RKO (cell line): Measurements from ENCODE around the gene CCNY.
"Not testable (repeated sequence)": the region's sequence is repeated elsewhere in the genome, so short reads cannot be mapped to it uniquely, and the experiment has no call there.

Experiments
- DNase-seq: peaks from one replicate; pipeline ENCODE4 v3.0.0-alpha.2; 2016; ENCODE audit warnings: low spot score

CCNY gene

DNA sequence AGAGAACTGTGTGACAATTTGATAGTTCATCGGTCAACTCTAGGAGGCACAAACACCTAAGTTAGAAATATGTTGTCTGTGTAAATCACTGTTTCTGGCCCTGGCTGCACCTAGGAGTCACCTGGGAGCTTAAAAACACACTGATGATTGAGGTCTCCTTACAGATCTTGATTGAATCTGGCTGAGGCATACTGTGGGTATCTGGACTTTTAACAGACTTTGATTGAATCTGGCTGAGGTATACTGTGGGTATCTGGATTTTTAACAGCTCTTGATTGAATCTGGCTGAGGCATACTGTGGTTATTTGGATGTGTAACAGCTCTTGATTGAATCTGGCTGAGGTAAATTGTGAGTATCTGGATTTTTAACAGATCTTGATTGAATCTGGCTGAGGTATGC, 181.9 kb downstream of the CCNY start:
- not testable (repeated sequence) for DNase-seq

DNA sequence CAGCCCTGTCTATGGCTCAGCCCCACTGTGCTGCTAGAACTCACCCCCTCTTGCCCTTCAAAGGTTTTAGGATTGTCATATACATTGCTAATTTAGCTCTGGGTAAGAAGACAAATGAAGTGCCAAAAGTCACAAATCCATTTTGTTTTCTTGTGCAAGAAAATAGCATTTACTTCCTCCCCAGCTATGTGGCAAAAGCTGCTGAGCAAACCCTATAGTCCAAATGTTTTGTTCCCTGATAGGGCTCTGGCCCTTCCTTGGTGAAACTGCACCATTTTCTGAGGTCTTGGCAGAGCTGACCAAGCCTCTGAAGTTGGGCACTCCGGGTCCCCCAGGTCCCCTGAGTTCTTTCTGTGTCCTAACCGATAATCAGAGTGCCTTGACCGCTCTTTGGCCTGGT, 184.7 kb downstream of the CCNY start:
- DNase-seq: no peak

DNA sequence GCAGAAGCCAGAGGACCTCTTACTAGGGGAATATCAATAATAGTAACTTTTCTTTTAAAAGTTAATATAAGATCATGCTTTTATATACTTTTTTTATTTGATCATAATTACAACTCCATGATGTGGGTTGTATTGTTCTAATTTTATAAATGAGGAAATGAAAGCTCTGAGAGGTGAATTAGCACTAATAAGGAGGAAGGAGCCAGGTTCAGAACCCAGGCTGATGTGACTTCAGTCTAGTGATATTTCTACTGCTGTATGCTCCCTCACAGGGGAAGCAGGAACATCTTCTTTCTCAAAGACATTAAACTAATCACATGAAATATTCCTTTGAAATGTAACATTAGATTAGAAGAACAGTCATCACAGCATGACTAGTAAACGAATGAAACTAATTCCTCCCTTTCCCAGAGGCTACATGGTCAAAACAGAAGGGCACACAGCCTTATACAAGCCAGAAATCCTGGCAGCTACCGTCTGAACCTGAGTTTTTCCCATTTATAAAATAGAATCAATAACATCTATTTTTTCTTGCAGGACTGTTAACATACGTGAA, 187.4 kb downstream of the CCNY start:
- no peak for DNase-seq

DNA sequence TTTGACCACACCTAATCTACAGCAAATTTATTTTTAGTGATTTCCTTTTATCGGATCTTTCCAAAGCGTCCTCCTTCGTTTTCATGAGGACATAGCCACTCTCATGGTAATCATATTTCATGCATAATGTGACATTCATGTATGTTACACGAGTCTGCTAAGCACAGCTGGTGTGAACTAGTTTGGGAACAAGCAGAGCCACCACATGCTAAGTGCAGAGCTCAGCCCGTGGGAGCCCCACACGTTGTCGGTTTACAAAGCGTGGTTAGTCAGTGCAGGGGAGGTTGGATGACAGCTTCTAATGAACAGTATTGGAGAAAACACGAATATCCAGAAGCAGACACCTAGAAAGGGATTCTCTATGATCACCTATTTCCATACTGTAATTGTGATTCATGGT, 190.4 kb downstream of the CCNY start:
- DNase-seq: no peak

DNA sequence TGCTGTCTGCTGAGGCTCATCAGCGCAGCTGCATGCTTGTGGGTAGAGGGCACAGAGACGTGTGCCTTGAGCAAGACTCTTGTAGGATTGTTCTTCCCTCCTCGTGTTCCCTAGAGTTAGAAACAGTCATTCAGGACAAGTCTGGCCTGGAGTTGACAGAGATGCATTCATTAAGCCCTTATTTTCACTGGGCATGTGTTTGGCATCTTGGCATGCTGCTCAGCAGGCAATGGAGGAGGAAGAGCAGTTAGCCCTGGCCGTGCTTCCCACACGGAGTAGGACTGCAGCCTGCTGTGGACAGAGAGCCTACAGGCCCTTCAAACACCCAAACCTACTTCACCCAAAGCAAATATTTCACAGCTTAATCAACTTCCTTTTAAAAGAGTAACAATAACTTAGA, 195.8 kb downstream of the CCNY start:
- DNase-seq: no peak

DNA sequence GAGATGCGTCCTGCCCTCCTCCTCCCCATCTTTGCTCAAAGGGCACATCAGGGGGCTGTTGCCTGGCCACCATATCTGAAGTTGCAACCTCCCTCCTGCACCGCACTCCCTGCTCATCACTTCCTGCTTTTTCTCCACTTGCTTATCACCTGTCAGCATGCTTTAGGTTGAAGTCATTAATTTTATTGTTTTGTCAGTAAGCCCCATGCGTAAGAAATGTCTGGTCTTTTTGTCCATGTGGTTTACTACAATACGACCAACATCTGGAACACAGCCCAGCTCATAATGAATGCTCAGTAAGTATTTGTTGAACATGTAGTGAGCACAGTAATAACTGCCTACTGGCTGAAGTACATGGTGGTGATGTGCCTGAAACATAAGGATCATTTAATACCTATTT, 197.3 kb downstream of the CCNY start:
- DNase-seq: no peak

DNA sequence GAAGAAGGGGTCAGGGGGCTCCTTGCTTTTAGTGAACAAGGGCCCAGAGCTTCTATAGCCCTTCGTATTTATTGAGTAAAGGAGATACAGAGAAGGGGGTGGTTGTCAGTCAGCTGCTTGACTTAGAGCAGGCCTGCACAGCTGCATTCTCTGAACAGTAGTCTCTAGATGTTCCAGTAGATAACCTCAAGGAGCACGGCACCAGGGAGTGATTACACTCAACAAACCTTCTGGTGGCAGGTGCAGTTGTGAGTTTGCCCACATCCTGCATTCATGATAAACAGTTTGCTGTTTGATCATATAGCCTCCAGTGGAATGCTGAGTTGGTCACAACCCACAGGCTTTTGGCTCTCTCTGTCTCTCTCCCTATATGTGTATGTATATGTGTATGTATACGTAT, 198.8 kb downstream of the CCNY start:
- DNase-seq: no peak

DNA sequence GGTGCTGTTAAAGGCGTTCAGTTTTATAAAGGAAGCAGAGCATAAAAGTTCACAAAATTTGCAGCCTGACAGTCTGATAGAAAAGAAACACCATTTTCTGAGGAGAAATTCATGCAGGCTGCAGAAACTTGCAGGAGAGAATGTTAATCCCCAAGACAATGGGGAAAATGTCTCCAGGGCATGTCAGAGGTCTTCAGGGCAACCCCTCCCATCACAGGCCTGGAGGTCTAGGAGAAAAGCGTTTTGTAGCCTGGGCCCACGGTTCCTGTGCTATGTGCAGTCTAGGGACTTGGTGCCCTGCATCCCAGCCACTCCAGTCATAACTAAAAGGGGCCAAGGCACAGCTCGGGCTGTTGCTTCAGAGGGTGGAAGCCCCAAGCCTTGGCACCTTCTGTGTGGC, 200.5 kb downstream of the CCNY start:
- DNase-seq: no peak

DNA sequence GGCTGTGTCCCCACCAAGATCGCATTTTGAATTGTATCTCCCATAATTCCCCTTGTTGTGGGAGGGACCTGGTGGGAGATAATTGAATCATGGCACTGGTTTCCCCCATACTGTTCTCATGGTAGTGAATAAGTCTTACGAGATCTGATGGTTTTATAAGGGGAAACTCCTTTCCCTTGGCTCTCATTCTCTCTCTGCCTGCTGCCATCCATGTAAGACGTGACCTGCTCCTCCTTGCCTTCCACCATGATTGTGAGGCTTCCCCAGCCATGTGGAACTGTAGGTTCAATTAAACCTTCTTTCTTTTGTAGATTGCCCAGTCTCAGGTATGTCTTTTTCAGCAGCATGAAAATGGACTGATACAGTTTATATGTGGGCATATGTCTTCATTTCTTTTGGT, 201.6 kb downstream of the CCNY start:
- DNase-seq: not testable (repeated sequence)

DNA sequence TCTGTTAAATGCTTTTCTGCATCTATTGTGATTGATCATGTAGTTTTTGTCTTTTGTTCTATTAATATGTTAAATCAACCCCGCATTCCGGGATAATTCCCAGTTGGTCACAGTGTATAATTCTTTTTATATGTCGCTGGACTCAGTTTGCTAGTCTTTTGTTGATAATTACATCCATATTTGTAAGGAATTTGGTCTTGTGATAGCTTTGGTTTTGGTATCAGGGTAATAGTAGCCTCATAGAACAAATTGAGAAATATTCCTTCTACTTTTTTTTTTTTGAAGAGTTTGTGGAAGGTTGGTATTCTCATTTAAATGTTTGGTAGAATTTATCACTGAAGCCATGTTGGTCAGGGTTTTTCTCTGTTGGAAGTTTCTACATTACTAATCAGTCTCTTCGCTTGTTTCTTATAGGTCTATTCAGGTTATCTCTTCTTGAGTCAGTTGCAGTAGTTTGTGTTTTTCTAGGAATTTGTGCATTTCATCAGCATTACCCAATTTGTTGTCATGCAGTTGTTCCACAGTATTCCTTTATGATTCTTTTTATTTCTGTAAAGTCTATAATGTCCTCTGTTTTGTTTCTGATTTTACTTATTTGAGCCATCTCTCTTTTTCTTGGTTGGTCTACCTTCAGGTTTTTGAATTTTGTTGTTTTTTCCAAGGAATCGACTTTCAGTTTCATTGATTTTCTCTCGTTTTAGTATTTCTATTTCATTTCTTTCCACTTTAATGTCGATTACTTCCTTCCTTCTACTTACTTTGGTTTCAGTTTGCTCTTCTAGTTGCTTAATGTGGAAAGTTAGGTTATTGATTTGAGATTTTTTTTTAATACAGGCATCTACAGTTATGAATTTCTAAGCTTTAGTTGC, 204.2 kb downstream of the CCNY start:
- no peak for DNase-seq

DNA sequence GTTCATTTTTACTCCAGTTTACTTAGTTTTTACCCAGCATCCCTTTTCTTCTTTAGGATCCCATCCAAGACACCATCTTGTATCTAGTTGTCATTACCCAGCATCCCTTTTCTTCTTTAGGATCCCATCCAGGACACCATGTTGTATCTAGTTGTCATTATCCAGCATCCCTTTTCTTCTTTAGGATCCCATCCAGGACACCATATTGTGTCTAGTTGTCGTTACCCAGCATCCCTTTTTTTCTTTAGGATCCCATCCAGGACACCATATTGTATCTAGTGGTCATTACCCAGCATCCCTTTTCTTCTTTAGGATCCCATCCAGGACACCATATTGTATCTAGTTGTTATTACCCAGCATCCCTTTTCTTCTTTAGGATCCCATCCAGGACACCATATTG, 205.4 kb downstream of the CCNY start:
- no peak for DNase-seq

DNA sequence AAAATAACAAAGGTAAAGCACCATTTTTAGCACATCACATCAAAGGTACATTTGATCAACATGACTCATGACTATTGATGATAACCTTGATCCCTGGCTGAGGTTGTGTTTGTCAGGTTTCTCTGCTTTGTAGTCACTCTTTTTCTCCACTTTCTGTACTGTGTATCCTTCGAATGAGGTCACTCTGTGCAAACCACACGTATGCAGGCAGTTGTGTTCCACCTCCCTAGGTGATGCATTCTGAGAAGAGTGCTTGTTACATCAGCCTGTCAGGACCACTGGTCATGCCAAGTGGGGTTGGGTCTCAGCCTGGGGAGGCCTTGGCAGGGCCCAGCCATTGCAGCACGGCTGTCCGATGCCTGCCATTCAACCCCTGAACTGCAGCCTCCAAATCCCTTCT, 206.0 kb downstream of the CCNY start:
- no peak for DNase-seq

DNA sequence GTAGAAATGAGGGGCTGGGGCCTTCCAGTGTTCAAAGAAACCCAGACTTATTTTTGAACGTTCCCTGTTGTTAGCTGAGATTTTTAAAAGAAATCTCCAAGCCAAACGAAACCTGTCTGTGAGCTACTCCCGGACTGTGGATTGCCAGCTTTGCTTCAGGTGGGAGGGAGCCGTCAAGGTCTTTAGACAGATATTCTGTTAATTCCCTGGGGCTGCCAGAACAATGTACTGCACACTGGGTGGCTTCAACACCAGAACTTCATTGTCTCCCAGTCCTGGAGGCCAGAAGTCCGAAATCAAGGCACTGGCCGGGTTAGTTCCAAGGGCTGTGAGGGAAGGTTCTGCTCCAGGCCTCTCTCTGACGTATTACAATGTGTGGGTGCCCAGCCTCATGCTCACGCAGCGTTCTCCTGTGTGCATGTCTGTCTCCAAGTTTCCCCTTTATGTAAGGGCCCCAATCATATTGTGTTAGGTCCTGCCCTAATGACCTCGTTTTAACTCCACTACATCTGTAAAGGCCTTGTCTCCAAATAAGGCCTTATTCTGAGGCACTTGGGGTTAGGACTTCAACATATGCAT, 208.9 kb downstream of the CCNY start:
- no peak for DNase-seq

DNA sequence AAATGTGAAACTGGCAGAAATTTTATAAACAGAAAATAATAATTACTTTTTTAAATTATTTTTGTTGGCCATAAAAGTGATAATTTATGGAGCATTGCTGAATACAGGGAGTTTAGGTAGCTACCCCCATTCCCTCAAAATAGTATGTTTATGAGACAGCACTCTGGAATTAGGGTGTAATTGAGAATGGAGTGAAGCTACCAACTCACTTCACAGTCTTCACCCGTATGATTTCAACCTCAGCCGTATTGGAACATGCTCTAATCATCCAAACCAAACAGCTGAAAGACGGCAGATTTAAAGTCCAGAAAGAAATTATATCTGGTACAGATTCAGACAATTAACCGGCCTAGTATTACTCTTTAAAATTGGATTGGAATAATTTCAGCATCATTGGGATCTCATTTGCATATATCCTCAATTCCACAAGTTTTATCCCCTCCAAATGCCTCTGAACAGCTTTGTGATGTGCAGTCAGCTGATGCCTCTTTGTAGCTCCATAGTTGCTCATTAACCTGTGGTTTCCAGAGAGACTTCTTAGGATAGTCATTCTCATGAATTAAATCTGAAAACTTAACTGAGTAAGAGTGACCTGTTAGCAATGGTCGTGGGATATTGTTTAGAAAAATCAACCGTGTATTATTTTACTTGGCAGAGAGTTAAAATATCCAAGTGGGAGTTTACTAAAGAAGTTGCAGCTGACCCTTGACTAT, 209.7 kb downstream of the CCNY start:
- no peak for DNase-seq

DNA sequence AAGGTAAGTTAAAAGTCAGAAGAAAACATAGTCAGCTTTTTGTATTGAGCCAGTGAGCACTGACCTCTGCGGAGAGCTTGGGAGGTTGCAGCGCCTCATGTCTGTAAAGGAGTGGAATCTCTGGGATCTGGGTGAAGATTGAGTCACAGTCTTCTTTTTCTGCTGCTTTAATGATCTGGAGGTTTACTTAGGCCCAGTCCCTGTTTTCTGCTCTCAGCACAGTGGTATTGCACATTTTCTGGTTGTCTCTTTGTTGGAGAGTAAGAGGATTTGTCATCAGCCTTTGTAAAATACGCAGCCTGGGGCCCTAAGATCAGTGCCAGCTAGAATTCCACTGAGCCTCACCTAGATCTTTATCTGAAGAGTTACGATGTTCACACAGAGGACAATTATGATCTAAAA, 210.5 kb downstream of the CCNY start:
- DNase-seq: peak; percentile 27

DNA sequence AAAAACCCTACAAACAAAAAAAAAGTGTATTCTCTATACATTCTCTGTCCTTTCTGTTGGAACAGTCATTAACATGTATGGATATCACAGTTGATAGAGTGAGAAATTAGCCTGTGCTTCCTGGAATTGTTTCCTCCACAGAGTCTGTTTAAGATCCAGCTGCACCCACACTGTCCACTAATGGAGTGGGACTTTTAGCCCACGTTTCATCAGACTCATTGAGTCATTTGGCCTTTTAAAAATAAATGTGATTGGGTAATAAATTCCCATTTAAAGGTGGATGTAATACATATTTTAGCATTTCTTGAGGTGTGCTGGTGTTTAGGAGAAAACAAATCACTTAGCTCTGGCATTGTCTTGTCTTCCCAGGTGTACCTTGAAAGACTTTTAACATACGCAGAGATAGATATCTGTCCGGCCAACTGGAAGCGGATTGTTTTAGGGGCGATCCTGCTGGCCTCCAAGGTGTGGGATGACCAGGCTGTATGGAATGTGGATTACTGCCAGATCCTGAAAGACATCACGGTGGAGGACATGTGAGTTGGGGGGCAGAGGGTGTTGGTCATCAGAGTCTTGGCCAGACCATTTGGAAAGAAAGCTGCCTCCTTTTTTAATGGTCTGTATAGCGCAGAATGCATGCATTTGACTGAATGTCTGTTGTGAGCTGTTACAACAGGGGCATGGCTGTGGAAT, 216.5 kb downstream of the CCNY start:
- DNase-seq: no peak

DNA sequence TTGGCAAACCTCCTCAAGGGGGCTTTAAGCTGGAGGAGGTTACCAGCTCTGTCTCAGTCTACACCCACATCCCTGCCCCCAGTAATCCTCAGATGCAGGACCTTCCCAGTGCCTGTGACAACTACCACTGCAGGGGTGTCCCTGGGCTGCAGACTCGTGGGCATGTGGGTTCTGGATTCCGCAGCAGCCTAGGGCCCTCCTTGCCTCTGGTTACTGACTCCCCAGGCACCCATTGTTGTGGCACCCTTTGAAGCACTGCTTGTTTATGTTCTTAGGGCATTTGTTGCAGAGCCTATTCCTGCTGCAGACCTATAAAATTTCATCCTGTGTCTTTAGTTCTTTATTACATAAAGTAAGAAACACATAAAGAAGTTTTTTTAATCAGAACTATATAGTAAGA, 217.7 kb downstream of the CCNY start:
- no peak for DNase-seq

DNA sequence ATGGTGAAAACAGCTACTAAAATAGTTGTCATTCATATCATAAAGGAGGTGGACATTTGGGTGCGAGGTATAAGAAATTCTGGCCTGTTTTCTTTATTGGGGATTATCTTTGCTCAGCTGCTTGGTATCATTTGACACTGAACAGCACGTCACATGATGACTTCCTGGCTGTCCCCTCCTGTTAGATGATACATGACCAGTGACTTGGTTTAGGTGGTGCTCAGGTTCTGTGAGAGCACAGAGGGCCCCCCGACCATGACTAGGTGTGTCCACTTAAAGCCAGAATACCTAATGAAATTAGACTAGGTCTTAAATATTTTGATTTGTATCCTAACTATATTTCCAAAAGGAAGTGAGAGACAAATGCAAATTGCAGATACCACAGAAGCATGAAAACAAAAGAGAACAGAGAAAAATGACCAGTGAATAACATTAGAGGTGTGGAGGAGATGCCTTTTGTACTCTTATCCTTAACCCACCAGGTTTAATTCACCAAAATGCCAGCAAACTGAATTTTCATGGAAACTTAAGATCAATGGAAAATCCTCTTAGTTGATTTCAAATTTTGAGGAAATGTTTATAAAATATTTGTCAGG, 218.2 kb downstream of the CCNY start:
- no peak for DNase-seq

DNA sequence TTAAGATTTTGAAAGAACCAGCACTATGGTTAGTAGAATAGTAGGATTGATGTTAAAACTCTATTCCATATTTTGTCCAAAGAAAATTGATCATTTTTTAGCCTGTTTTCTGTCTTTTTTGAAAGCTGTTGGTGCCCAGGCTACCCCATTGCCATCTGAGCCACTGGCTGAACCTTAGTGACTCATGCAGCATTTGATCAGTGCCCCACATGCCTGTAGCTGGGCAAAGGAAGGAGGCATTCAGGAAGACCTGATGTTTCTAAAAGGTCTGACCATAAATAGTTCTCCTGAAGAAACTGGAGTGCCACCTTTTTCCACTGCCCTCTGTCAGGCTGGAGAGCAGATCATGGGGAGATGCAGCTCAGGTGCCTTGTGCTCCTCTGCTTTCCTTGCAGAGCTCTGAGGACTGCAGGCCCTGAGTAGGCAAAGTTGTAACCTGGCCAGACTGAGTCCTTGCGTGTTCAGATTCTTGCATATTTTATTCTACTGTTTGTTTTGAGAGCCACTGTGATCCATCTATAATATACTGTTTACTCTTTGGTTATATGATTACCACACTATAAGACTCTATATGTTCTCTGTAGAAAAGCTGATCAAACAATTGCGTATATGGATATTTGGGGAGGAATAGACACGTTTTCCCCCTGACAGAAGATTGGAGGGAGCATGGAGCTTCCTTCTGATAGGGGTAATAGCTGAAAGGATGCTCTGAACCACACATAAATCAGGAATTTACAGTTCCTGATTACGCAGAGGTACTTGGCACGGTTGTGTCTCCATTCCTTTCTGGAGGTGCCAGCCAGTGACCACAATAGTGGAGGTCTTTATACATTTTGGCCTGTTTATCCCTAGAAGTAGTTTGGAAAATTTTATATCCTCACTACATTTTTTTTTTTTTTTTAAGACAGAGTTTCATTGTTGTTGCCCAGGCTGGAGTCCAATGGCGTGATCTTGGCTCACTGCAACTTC, 219.9 kb downstream of the CCNY start:
- DNase-seq: peak; percentile 31

DNA sequence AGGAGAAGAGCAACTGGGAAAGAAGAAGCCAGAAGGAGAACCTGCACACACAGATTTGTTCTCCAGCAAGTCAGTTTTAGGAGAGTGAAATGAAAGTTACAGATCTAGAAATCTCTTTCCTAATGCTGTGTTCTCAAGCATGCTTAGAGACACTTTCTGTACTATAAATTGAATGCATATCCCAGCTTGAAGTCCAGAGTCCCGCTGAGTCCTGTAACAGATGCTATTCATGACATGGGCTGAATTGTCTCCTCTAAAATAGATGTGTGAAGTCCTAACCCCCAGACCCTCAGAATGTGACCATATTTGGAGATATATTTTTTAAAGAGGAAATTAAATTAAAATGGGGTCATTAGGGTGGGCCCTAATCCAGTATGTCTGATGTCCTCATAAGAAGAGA, 222.0 kb downstream of the CCNY start:
- no peak for DNase-seq

DNA sequence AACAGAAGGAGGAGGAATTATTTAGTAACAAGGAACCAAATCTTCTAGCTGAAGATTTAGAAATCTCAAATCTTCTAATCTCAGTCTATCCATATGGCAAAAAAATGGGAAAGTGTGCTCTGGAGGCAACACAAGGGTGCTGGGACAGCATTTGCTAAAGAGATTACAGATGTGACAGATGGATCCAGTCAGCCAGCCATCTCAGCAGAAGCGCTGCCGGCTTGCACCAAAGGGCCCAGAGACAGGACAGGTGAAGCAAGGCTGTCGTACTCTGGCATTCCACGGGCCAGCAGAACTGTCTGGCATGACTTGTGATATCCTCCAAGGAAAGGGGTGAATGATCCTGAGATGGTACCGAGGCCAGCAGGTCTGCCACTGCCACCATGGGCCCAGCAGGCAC, 223.1 kb downstream of the CCNY start:
- DNase-seq: no peak
